HL-60/S4 treated with phorbol 12-myristate 13-acetate at 8.2 ng/mL for 4 days and 3 days (cell line): Measurements from ENCODE around the gene ZNF546.

Experiments
- in situ Hi-C: fragments of 300-500 bp; cut with MboI; formaldehyde crosslinking; loops from 2 replicates; pipeline ENCODE4 v1.15.0; 2022; ENCODE audit warnings: low sequenced_read_pairs

Gene ZNF546

DNA sequence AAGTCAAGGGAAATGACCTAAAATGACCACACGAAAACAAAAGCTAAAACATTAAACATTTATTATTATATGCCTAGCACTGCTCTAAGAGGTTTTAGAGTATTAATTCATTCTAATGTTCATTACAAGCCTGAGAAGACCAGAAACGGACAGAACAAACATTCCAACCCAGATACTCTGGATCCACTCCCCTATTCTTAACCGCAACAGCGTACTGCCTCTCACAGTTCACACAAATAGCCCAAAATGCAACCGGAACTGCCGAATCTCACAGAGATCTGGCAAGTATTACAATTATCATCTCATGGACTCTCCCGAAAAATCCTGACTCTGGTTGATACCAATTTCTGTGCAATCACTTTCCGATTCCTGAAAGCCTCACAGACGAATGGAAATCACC is 57.8 kb downstream of the ZNF546 start:
- in situ Hi-C loops, result no loop called here

DNA sequence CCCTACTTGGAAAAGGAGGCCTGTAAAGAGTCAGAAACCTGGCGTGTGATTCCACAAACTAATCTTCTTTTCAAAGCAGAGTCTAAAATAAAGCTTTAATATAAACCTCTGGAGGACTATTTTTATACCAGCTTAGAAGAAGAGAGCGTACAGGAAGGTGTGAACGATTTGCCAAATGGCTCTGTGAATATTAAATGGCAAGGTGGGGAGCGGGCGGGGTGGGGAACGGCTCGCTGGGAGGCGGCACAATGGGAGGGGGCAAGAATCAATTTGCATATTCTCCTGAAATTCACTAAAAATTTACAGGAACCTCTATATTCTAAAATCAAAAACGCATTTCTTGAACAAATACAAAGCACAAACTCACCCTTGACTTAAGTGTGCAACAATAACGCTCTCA is 58.2 kb downstream of the ZNF546 start:
- in situ Hi-C loops, result no loop called here

DNA sequence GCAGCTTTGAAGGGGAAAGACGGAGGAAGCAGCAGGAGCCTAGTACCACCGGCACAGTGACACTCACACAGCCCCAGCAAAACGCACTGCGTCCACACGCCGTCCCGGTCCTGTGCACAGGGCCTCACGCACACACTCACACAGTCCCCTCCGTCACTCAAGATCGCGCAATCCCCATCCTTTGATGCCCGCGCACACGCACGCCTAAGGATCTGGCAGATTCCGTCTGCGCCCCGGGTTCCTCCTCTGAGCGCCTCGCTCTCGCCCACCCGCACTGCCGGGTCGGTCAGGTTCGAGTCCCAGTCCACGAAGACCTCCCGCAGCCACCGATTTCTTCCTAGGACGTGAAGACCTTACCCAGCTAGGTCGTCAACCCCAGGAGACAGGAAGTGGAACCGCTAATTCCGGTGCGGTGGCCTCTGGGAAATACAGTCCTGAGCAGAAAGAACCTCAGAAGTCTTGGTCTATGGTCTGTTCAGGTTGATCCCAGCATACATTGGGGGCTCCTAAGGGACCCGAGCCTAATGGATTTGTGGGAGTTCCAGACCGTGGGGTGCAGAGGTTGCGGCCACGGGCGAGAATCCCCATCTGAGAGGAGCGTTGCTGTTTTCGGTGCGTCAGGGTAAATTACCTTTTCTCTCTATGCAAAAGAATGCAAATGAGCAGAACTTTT is 59.1 kb downstream of the ZNF546 start, which contains the start of gene ZNF780B:
TSS of gene ZNF780B (minus strand) at position 400 of the 673 bp plus-strand sequence. CDS start 5,899 bp downstream, outside the sequence.
- in situ Hi-C loops, result no loop called here

DNA sequence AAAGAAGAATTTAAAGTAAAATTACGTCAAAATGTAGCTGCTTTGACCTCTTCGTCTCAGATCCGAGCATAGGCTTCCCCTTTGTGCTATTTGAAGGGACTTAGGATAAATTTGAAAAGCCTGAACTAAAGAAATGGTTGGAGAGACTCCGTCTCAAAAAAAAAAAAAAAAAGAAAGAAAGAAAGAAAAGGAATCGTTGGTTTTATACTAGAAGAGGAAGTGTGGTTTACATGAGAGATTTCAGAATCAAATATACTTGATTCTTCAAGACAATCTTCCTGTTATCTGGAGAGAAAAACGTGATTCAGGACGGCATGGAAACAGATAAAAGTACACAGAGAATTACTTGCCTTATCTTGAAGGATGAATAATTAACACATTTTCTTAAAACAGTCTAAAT is 59.6 kb downstream of the ZNF546 start:
- in situ Hi-C loops, result no loop called here

DNA sequence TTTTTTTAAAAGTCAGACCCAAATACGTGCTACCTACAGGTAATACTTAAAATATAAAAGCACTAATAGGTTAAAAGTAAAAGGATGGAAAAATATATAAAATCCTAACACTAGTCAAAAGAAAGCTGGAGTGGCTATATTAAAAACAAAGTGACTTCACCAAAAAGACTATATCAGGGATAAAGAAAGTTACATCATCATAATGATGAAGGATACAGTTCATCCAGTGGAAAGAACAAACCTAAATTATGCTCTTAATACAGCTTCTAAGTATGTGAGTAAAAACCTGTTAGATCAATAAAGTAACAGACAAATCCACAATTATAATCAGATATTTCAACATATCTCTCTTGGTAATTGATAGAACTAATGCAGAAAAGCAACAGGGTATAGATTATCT is 60.3 kb downstream of the ZNF546 start:
- in situ Hi-C loops, result no loop called here

DNA sequence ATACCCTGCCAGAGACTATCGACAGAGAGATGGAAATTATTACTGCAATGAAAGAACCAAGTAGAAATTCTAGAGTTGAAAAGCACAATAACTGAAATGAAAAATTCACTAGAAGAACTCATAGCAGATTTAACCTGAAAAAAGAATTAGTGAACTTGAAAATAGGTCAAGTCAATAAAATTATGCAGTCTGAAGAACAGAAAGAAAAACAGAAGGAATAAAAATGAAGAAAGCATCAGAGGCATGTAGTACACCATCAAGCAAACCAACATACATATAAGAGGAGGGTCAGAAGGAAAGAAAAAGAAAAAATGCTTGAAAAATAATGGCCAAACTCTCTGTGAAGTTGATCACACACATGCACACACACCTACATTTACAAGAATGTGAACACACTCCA is 62.8 kb downstream of the ZNF546 start:
- in situ Hi-C loops, result no loop called here

DNA sequence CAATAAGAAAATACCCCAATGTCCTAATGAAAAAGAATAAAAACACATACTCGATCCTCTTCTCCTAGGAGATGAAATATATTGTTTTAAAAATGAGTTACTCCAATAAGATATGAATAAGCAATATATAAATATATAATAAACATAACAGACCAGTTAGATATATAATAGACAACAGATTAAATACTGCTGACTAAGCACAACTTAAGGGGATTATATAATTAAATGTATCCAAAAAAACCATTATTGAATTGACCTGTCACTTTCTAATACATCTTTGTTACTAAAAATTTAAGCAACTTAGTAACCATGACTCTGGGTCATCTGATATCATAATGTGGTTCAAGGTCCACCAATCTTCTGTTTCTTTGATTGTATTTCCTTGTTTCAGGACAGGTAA is 73.2 kb downstream of the ZNF546 start:
- in situ Hi-C loops, result no loop called here
